NCI-H1417 treated with DMSO at 0.1 percent for 48 hours (cell line): ENCODE measurements around the gene DMXL2.

Source experiments
- DNase-seq: peaks from one replicate; lab custom pipeline; 2025; lab: John Stamatoyannopoulos, UW

DMXL2 gene

GRCh38 chr15:51405693-51406523 lies 216.7 kb downstream of the DMXL2 start:
- DNase-seq = no peak

DNA sequence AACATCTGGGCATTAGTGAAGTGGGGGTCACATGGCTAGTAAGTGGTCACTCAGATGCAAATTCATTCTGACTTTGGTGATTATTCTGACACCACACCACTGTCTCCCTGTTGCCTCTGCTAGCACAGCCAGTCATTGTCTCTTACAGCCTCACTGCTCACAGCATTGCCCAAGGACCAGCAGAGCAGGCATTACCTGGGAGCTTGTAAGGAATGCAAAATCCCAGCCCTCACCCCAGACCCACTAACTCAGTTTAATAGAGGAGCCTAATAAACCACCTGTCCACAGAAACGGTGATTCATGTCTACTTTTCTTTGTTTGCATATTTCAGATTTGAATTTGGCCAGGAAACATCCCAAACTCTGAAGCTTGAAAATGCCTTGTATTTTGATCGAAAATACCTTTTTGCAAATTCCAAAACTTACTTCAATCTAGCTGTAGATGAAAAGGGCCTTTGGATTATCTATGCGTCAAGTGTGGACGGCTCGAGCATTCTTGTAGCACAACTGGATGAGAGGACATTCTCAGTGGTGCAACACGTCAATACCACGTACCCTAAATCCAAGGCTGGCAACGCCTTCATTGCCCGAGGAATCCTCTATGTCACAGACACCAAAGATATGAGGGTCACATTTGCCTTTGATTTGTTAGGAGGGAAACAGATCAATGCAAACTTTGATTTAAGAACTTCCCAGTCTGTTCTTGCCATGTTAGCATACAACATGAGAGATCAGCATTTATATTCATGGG lies 218.4 kb downstream of the DMXL2 start:
- DNase-seq = no peak

- DNase-seq = no peak
Observed at GRCh38 chr15:51403072-51403878, 219.3 kb downstream of the DMXL2 start.

DNA sequence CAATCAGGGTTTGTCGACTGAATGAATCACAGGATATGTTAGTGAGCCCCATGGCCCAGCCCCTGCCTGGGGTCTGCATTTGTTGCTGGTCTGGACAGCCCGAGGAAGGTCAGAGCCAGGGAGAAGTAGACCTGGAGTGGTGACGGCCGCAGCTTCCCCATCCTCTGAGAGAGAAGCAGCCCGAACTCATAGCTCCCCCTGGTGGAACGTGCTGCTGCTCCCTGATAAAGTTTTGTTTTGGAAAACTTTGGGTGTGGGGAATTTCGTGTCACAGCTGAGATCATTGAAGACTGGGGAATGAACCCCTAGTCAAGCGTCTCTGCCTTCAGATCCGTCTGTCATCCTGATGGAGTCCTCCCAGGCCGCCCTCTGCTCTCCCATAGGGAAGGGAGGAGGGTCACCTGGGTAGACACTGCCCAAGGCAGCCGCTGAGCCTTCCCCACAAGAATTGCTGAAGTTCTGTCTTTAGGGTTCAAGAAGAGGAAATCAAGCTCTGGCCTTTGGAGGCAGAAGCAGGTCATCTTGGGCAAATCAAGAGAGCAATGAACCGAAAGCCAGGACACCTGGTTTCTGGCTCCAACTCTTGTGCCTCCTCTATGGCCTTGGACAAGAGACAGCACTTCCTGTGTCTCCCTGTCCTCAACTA lies 220.6 kb downstream of the DMXL2 start:
- DNase-seq = no peak

- no peak for DNase-seq
Observed at GRCh38 chr15:51401051-51401780, 221.4 kb downstream of the DMXL2 start.

GRCh38 chr15:51398626-51399025 lies 223.9 kb downstream of the DMXL2 start:
- DNase-seq = no peak
